ENCODE results near the gene MAB21L4.

Gene MAB21L4

DNA sequence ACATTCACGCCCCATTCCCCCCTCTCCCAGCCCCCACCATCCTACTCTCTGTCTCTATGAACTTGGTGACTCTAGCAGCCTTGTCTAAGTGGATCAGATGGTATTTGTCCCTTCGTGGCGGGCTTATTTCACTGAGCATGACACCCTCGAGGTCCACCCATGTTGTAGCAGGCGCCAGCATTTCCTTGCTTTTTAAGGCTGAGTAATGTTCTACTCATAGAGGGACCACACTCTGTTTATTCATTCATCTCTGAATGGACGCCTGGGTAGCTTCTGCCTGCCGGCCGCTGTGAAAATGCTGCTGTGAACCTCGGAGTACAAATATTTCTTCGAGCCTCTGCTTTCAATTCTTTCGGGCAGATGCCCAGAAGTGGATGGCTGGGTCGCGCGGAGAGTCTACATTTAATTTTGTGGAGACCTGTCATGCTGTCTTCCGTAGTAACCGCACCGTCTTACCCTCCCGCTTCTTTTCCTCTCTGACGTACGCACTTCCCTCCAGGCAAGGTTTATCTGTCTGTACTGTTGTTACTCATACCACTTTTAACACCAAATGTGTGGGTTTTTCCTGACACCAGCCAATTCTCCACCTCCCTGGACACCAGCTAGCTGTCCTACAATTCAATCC, 15.8 kb upstream of the MAB21L4 start:
- DNase-seq (ENCODE audit: low spot score): no peak

GRCh38 chr2:240909216-240909974, 13.4 kb upstream of the MAB21L4 start:
- DNase-seq (ENCODE audit: low spot score): no peak

DNA sequence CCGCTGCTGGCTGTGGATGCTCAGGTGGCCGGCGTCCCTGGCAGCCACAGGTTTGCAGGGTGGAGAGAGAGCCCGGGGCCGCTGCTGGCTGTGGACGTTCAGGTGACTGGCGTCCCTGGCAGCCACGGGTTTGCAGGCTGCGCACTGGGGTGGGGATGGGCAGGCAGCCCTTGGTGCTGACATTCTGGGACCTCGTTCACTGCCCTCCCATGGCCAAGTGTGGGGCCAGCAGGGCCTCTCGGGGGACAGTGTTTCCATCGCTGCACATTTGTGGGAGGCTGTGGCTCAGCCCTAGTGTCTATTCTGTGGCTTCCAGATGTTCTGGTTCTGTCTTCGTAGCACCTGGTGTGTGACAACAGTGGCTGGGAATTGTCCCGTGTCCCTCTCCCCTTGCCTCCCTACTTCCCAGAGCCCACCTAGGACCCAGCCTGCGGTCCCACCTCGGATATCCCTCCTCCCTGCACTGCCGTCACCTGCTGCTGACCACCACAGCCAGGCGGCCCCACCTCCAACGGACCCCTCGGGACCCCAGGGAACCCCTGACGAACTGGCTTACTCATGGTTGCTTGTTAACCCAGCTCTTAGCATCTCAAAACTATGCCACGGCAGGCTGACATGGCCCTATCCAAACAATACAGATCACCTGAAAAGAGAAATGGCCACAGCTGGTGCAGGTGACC, 11.1 kb upstream of the MAB21L4 start:
- no peak for DNase-seq (ENCODE audit: low spot score)

DNA sequence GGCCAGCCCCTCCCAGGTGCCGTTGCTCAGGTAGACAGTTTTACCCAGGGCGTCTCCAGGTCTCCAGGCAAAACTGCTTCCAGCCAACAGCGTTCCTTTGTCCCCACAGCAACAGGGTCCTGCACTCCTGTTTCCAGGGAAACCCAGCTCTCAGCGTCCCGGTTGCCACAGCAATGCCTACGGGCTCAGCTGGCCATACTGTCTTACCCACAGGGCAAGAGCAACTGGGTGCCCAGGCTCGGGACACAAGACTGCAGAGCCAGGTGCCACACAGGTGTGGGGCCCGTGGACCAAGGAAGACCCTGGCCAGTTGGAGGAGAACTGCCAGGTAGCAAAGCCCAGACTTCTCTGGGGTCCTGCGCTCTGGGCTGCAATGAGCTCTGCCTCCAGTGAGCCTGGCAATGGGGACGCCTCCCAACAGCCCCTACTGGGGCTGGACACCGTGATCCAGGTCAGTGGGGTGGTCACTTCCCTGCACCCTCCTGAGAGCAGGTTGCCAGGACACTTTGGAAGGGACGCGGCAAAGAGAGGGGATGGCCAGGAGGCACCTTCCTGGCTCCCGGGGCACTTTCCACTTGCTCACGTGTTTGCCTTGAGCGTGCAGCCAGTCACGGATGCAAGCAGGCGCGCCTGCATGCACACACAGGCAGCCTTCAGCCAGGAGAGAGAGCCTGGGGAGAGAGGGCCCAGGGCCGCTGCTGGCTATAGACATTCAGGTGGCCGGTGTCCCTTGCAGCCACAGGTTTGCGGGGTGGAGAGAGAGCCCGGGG, 10.4 kb upstream of the MAB21L4 start, which contains the start of gene CROCC2:
CROCC2 (plus strand) TSS at position 196 of the 770 bp plus-strand sequence; CDS start at position 374, 178 bp downstream.
- DNase-seq (ENCODE audit: low spot score): no peak

DNA sequence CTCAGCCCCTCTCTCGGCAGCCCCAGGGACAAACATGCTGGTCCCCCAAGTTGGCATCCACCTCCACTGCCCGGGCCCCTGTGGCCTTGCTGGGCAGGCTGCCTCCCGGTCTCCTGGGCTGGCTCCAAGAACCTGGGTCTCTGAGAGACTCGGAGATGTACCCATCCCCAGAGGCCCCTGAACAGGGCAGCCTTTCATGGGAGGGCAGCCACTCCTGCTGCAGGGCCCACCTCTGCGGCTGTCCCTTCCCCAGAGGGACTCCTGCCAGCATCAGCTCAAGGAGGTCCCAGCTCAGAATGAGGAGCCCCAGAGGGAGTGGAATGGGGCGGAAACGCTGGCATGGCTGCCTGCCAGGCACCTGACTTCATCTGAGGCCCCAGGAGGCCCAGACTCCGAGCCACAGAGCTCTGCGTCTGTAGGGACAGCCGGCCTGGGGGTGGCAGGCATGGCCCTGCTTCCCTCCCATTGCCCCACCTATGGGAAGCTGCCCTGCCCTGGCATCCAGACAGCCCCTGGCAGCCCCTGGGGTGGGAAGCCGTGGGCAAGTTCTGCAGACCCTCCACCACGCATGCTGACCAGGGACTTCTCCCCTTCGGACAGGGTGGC, 9.3 kb upstream of the MAB21L4 start:
- no peak for DNase-seq (ENCODE audit: low spot score)

- no peak for DNase-seq (ENCODE audit: low spot score)
Observed at GRCh38 chr2:240904216-240905175, 8.5 kb upstream of the MAB21L4 start.

DNA sequence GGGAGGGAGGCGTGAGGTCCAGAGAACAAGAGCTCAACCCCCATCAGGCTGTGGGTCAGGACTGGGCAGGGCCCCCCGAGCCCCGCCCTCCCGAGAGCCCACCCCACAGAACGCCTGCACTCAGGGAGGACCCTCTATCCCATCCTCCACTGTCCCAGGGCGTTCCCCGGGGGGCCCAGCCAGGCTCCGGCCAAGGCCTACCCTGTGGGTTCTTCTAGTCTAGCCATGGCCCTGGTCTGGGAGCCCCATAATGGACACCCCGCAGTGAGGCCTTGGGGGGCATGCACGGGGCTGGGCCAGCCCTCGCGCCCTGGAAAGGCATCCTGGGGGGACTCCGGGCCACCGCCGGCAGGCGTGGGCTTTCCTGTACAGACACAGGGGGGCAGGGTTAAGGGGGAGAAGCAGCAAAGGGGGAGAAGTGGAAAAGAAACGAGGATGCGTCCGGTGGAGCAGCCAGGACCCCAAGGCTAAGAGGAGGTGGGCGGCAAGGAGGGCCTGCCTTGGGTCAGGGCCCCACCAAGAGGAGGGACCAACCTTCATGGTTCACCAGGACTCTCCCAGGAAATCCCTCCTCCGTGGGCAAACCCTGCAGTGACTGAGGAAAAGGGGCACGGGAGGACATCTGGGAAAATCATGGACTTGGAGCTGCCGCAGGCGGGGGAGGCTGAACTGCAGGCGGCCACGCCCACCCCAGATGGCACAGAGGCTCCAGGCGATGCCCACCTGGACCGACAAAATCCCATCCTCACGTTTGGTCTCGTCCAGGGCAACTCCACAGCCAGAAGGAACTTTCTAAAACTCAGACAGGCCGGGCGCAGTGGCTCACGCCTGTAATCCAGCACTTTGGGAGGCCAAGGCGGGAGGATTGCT, 7.5 kb upstream of the MAB21L4 start:
- DNase-seq (ENCODE audit: low spot score): no peak

DNA sequence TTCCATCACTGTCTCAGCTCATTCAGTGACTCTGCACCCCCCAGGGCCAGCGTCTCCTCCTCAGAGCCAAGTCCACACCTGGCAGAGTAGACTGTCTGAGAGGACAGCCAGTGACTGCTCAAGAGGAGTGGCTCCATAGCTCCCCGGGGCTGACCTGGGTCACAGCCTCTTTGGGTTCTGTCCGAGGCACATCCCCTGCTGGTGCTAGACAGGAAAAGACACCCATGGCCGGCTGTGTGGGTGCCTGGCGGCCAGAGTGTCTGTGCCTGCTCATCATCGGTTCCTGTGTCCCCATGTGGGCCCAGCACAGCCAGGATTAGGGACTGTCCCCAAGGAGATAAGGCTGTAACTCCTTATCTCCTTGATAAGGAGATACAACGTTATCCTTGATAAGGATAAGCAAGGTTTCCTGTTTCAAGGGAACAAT, 6.7 kb upstream of the MAB21L4 start:
- DNase-seq (ENCODE audit: low spot score): no peak

DNA sequence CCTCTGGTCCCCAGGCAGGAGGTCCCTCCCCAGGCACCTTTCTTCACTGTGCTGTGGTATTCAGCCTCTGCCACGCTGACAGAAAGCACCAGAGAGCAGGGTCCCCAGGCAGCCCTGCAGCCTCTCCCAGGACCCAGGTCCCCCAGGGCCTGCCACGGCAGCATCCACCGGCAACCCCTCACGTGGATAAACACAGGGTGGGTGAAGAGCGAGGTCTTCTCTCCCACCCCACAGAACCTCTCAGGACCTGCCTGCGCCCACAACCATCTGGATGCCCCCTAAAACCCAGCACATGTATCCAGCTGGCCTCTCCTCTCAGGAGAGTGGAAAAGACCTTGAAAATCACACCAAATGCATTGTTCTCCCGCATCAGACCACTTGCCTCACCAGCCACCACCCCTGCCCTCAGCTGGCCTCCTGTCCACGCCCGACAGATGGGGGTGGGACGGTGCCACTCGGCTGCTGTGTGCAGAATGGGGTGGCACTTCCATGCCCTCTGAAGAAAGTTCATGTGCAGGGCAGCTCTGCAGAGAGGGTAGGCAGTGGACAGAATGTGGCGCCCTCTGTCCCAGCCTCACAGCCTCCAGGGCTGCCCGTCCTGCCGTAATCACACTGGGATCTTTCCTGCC, 6.1 kb upstream of the MAB21L4 start:
- no peak for DNase-seq (ENCODE audit: low spot score)

GRCh38 chr2:240900141-240900860, 4.3 kb upstream of the MAB21L4 start:
- no peak for DNase-seq (ENCODE audit: low spot score)

- DNase-seq (ENCODE audit: low spot score): no peak
Observed at GRCh38 chr2:240899468-240899865, 3.5 kb upstream of the MAB21L4 start.

GRCh38 chr2:240898731-240899467, 2.9 kb upstream of the MAB21L4 start:
- no peak for DNase-seq (ENCODE audit: low spot score)

DNA sequence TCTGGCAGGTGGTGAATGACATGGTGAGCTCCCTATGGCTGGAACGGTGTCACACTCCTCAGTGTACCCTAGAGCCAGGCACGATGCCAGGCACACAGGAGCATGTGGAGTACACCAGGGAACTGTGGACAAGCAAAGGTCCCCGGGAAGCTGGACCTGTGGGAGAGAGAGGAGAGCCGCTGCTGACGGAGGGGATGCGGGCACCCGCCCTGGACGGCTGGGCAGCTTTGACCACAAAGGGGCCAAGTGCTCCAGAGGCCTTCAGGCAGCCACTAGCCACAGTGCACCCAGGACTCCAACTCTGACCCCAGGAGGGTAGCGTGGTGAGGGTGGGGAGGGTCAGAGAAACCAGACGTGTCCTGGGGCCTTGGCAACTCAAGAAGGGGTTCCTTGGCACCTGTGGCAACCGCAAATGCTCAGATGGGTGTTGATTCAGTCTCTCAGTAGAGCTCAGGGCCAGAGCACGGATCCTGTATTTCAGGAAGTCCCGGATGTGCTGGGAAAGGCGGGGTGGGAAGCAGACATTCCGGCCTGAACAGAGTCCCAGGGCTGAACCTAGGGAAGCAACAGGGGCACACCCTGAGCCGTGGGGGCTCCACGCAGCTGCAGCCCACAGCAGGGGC, 2.3 kb upstream of the MAB21L4 start:
- no peak for DNase-seq (ENCODE audit: low spot score)

GRCh38 chr2:240896871-240897692, 1.1 kb upstream of the MAB21L4 start:
- no peak for DNase-seq (ENCODE audit: low spot score)

GRCh38 chr2:240896394-240896793, 438 bp upstream of the MAB21L4 start:
- no peak for DNase-seq (ENCODE audit: low spot score)

- no peak for DNase-seq (ENCODE audit: low spot score)
Observed at GRCh38 chr2:240894836-240895558, 959 bp downstream of the MAB21L4 start.
